Natural killer cell (primary cell): Measurements from ENCODE around the gene NCR2. TPM values are rescaled to one million over a fixed set of nuclear protein-coding genes. Genes with fewer than 3 reads are reported as not detected.

Experiments used
- ATAC-seq, 3 donors: fragments of 150-1000 bp in 2 of 3; fragments of 200-7000 bp in 1 of 3; cut with Tn5 transposase; 1 replicate in 1 of 3; 2 replicates in 2 of 3; pipeline ENCODE4 v1.10.0; 2021; ENCODE audit warnings: mild to moderate bottlenecking in 2 of 3, moderate library complexity in 2 of 3
- DNase-seq, 2 donors: peaks; one replicate each; pipeline versions ENCODE4 v3.0.0 to v3.0.0-alpha.2; 2013 to 2021; ENCODE audit warnings: mixed read lengths in 1 of 2
- H3K27ac ChIP-seq: one replicate; pipeline ENCODE4 v1.5.1; 2013; ENCODE audit warnings: mild to moderate bottlenecking, low read length
- H3K27me3 ChIP-seq: one replicate; pipeline ENCODE4 v1.6.1; 2013; ENCODE audit warnings: low read length; ENCODE audit not compliant: control insufficient read depth, insufficient read depth
- H3K36me3 ChIP-seq: one replicate; pipeline ENCODE4 v1.6.1; 2013; ENCODE audit warnings: low read length; ENCODE audit not compliant: control insufficient read depth, insufficient read depth
- H3K4me1 ChIP-seq: one replicate; pipeline ENCODE4 v1.6.1; 2013; ENCODE audit warnings: low read length; ENCODE audit not compliant: control insufficient read depth, insufficient read depth
- H3K4me3 ChIP-seq: one replicate; pipeline ENCODE4 v1.5.1; 2013; ENCODE audit warnings: low read length
- H3K9me3 ChIP-seq: one replicate; pipeline ENCODE4 v1.6.1; 2013; ENCODE audit warnings: low read length; ENCODE audit not compliant: control insufficient read depth, insufficient read depth
- H3K27ac Mint-ChIP-seq, 2 donors: one replicate each; pipeline ENCODE4 v1.8.0; 2022; ENCODE audit warnings: mild to moderate bottlenecking in 2 of 2, mixed read lengths in 2 of 2, moderate library complexity in 1 of 2
- H3K27me3 Mint-ChIP-seq, 2 donors: one replicate each; pipeline ENCODE4 v1.8.0; 2022; ENCODE audit warnings: low read depth in 2 of 2, mixed read lengths in 2 of 2
- H3K36me3 Mint-ChIP-seq: one replicate; pipeline ENCODE4 v1.8.0; 2022; ENCODE audit warnings: mixed read lengths
- H3K4me1 Mint-ChIP-seq, 2 donors: one replicate each; pipeline ENCODE4 v1.8.0; 2022; ENCODE audit warnings: mixed read lengths in 2 of 2
- H3K4me3 Mint-ChIP-seq: one replicate; pipeline ENCODE4 v1.8.0; 2022; ENCODE audit warnings: mild to moderate bottlenecking, moderate library complexity, mixed read lengths
- H3K9me3 Mint-ChIP-seq, 2 donors: one replicate each; pipeline ENCODE4 v1.8.0; 2022; ENCODE audit warnings: mixed read lengths in 2 of 2
- CTCF ChIP-seq: fragments of 200-600 bp; IDR thresholded peaks from one replicate; pipeline ENCODE4 v1.8.0; 2022; ENCODE audit warnings: antibody characterized with exemption
- WGBS: methylation state at CpG from one replicate; pipeline ENCODE4 v1.1.7; 2013; ENCODE audit warnings: missing lambda C conversion rate; ENCODE audit not compliant: insufficient coverage; 5-methylcytosine and 5-hydroxymethylcytosine counted together
- intact Hi-C: fragments of 100-400 bp; cut with micrococcal nuclease; formaldehyde crosslinking; loops from one replicate; pipeline ENCODE4 v1.14.2; 2022
- total RNA-seq, 4 donors: library from RNA; stranded (reverse); fragments of 120-200 nt in 1 of 4; gene quantifications; one replicate each; pipeline versions ENCODE4 v1.2.3 to v1.2.4, GENCODE V29; 2013 to 2022

Gene NCR2
- total RNA-seq = not detected
- not detected for total RNA-seq (2013)

GRCh38 chr6:41335296-41335695 lies at the start of gene NCR2:
Gene NCR2, plus strand, starts transcription at chr6:41335608. Its CDS starts 269 bp downstream, at chr6:41335877.
- WGBS = 85% methylated on average over 4 of the region's 5 CpGs

GRCh38 chr6:41286544-41287346 lies 48.7 kb upstream of the NCR2 start, which contains the start of gene TREM1:
Gene TREM1, minus strand, starts transcription at chr6:41286682. Its CDS starts 27 bp downstream, at chr6:41286655.
- peak in 1 of 2 donors; percentile 9 for DNase-seq
- no peaks in the 10 kb centered on the region for H3K36me3 ChIP-seq
- Mint-ChIP-seq H3K27me3 (peaks cover 8 to 15% of the 10 kb centered on the region in 2 donors), H3K27ac (no peak within 1 kb of the TSS), H3K36me3 (no peaks in the 10 kb centered on the region), H3K4me3 (no peak within 1 kb of the TSS), H3K4me1 (peaks cover 0 to 4% of the 10 kb centered on the region in 2 donors), H3K9me3 (no peaks in the 10 kb centered on the region)
- no peak within 1 kb of the TSS for H3K4me3 ChIP-seq
- ATAC-seq = peak; percentile 15 to 68 (median 26)
- no peaks in the 10 kb centered on the region for H3K9me3 ChIP-seq
- no peaks in the 10 kb centered on the region for H3K4me1 ChIP-seq
- H3K27ac ChIP-seq = peak within 1 kb of the TSS; percentile 47
- WGBS = 81% methylated on average over 8 of the region's 8 CpGs
- no peak for TF ChIP-seq CTCF
- intact Hi-C loops = no loop called here
- H3K27me3 ChIP-seq = peaks cover 2% of the 10 kb centered on the region

More at GRCh38 chr6:41335296-41335695, at the start of gene NCR2:
- ATAC-seq (no peak), DNase-seq (peak in 1 of 2 donors; percentile 20)
- Mint-ChIP-seq H3K36me3 (no peaks in the 10 kb centered on the region), H3K27me3 (no peaks in the 10 kb centered on the region), H3K27ac (peak within 1 kb of the TSS; percentile 90 to 96), H3K4me3 (peak within 1 kb of the TSS; percentile 83), H3K4me1 (peaks cover 47 to 56% of the 10 kb centered on the region in 2 donors), H3K9me3 (no peaks in the 10 kb centered on the region)
- H3K36me3 ChIP-seq = no peaks in the 10 kb centered on the region
- peaks cover 56% of the 10 kb centered on the region for H3K4me1 ChIP-seq
- intact Hi-C loops = loop anchor here (10.0 kb wide), 1 partner anchor 110 kb away; no protein-coding TSS in a partner anchor
- H3K9me3 ChIP-seq = no peaks in the 10 kb centered on the region
- no peaks in the 10 kb centered on the region for H3K27me3 ChIP-seq
- TF ChIP-seq CTCF = no peak
- H3K27ac ChIP-seq = peak within 1 kb of the TSS; percentile 94
- H3K4me3 ChIP-seq = no peak within 1 kb of the TSS

- TF ChIP-seq CTCF = no peak
- Histone ChIP-seq H3K27ac (no peak overlapping the region), H3K27me3 (peaks cover 2% of the 10 kb centered on the region), H3K4me1 (no peaks in the 10 kb centered on the region), H3K9me3 (no peaks in the 10 kb centered on the region), H3K36me3 (no peaks in the 10 kb centered on the region), H3K4me3 (no peak overlapping the region)
- ATAC-seq (no peak), DNase-seq (no peak)
- WGBS = 74% methylated on average over 5 of the region's 6 CpGs
- intact Hi-C loops = no loop called here
- H3K27ac Mint-ChIP-seq = no peak overlapping the region
- peaks cover 0 to 4% of the 10 kb centered on the region in 2 donors for H3K4me1 Mint-ChIP-seq
- no peaks in the 10 kb centered on the region for H3K9me3 Mint-ChIP-seq
- H3K36me3 Mint-ChIP-seq = no peaks in the 10 kb centered on the region
- H3K27me3 Mint-ChIP-seq = peaks cover 4 to 15% of the 10 kb centered on the region in 2 donors
- H3K4me3 Mint-ChIP-seq = no peak overlapping the region
Measured at GRCh38 chr6:41288030-41288753, 47.2 kb upstream of the NCR2 start.
